GM12892 (cell line): ENCODE data around the gene DDX10.

Experiments
- POLR2A ChIP-seq: IDR thresholded peaks from 2 replicates; pipeline ENCODE4 v1.6.1; 2011; ENCODE audit warnings: low read depth, low read length, control low read depth
- POLR2AphosphoS5 ChIP-seq: IDR thresholded peaks from 2 replicates; pipeline ENCODE4 v1.6.1; 2011; ENCODE audit warnings: low read depth, low read length, control low read depth
- TAF1 ChIP-seq: IDR thresholded peaks from 2 replicates; pipeline ENCODE4 v1.6.1; 2011; ENCODE audit warnings: low read depth, mild to moderate bottlenecking, control low read depth, low read length, borderline replicate concordance

GRCh38 chr11:108886660-108887009 is 221.8 kb downstream of the DDX10 start:
- TF ChIP-seq POLR2A (no peak), TAF1 (no peak), POLR2AphosphoS5 (no peak)
